Brain microvascular endothelial cell (primary cell): ENCODE results near the gene RAB39B.
"Not testable (repeated sequence)": the region's sequence is repeated elsewhere in the genome, so short reads cannot be mapped to it uniquely, and the experiment has no call there.

Experiments
- DNase-seq: peaks from one replicate; pipeline ENCODE4 v3.0.0-alpha.2; 2020
- H3K27ac ChIP-seq: fragments of 250-450 bp; sonication (Bioruptor Pico); 2 replicates; pipeline ENCODE4 v1.5.1; 2020; ENCODE audit warnings: mild to moderate bottlenecking, moderate library complexity
- H3K27me3 ChIP-seq: fragments of 250-450 bp; sonication (Bioruptor Pico); replicated peaks from 2 replicates; pipeline ENCODE4 v1.5.1; 2020; ENCODE audit warnings: mild to moderate bottlenecking
- H3K36me3 ChIP-seq: fragments of 250-450 bp; sonication (Bioruptor Pico); replicated peaks from 2 replicates; pipeline ENCODE4 v1.5.1; 2020; ENCODE audit warnings: mild to moderate bottlenecking
- H3K4me3 ChIP-seq: 2 replicates; pipeline ENCODE4 v1.5.1; 2011; ENCODE audit warnings: low read depth, mild to moderate bottlenecking, control low read depth, low read length, moderate library complexity
- in situ Hi-C: cut with HindIII; loops from 2 replicates; pipeline ENCODE4 v1.10.0; 2017; ENCODE audit warnings: low sequenced_read_pairs, low pct_ligation_motif_present
- TF ChIP-seq, protein P1 (sequence below): IDR thresholded peaks from 2 replicates; pipeline ENCODE4 v1.5.1; 2011; ENCODE audit warnings: low read depth, mild to moderate bottlenecking, moderate library complexity, low read length, control low read depth, inconsistent platforms; ENCODE audit errors: missing control alignments

RAB39B gene

GRCh38 chrX:155242300-155242699 lies 22.0 kb downstream of the RAB39B start:
- in situ Hi-C loops = no loop called here
- Histone ChIP-seq H3K27ac (no peak overlapping the region), H3K4me3 (no peak overlapping the region), H3K36me3 (peaks cover 3% of the 10 kb centered on the region), H3K27me3 (no peaks in the 10 kb centered on the region)
- DNase-seq = no peak
- TF ChIP-seq, protein P1, sequence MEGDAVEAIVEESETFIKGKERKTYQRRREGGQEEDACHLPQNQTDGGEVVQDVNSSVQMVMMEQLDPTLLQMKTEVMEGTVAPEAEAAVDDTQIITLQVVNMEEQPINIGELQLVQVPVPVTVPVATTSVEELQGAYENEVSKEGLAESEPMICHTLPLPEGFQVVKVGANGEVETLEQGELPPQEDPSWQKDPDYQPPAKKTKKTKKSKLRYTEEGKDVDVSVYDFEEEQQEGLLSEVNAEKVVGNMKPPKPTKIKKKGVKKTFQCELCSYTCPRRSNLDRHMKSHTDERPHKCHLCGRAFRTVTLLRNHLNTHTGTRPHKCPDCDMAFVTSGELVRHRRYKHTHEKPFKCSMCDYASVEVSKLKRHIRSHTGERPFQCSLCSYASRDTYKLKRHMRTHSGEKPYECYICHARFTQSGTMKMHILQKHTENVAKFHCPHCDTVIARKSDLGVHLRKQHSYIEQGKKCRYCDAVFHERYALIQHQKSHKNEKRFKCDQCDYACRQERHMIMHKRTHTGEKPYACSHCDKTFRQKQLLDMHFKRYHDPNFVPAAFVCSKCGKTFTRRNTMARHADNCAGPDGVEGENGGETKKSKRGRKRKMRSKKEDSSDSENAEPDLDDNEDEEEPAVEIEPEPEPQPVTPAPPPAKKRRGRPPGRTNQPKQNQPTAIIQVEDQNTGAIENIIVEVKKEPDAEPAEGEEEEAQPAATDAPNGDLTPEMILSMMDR = no peak

DNA sequence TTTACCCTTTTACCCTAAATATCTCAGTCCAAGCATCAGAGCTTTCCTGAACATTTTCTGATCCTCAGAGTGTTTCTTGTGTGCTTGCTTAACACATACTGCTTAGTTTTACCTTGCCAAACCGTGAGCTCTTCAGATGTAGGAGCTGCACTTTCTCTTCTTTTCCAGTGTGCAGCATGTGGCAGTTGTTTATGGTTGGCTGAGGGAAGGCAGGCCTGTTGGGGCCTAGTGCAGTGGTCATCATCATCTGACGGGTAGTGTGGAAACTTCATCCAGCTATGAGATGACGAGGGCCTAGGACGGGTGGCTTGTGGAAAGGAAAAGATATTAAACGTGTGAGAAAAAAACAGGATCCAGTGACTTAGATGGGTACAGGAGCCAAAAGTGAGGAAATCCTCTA lies 26.6 kb downstream of the RAB39B start:
- no peaks in the 10 kb centered on the region for H3K27me3 ChIP-seq
- H3K4me3 ChIP-seq = no peak overlapping the region
- peaks cover 3% of the 10 kb centered on the region for H3K36me3 ChIP-seq
- TF ChIP-seq, protein P1 = no peak
- no peak overlapping the region for H3K27ac ChIP-seq
- in situ Hi-C loops = no loop called here
- DNase-seq = no peak

DNA sequence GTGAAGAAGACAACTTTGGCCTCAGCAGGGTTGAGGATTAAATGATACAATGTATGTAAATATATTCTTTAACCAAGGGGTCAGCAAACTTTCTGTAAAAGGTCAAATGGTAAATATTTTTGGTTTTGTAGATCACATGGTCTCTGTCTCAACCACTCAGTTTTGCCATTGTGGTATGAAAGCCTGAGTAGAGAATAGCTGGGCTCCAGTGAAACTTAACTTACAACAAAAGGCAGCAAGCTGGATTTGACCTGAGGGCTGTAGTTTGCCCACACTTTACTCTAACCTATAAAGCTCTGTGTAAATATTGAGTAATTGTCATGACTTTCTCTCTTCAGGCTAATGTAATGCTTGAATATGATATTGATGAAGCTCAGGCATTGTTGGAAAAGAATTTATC lies 28.4 kb downstream of the RAB39B start:
- TF ChIP-seq, protein P1 = no peak
- in situ Hi-C loops = no loop called here
- no peaks in the 10 kb centered on the region for H3K27me3 ChIP-seq
- no peak for DNase-seq
- no peak overlapping the region for H3K27ac ChIP-seq
- peaks cover 3% of the 10 kb centered on the region for H3K36me3 ChIP-seq
- H3K4me3 ChIP-seq = no peak overlapping the region

DNA sequence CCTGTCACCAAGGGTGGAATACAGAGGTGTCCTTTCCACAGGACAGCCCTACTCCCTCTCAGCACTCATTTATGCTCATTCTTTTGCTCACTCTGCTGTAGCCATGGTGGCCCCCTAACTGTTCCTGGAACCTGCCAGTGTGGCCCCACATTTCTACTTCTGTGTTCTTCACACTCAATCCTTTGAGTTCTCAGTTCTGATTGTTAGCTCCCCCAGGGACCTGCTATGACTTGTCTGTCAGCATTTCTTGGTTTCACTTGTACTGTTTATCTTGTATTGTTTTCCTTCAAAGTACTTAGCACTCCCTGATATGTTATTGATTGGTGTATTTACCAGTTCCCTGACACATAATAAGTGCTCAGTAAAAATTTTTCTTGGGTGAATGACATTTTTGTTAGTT lies 33.1 kb downstream of the RAB39B start:
- no peak overlapping the region for H3K4me3 ChIP-seq
- no peak overlapping the region for H3K27ac ChIP-seq
- H3K36me3 ChIP-seq = no peaks in the 10 kb centered on the region
- DNase-seq = no peak
- TF ChIP-seq, protein P1 = no peak
- in situ Hi-C loops = no loop called here
- no peaks in the 10 kb centered on the region for H3K27me3 ChIP-seq

- in situ Hi-C loops = no loop called here
- H3K27ac ChIP-seq = no peak overlapping the region
- H3K36me3 ChIP-seq = no peaks in the 10 kb centered on the region
- H3K4me3 ChIP-seq = no peak overlapping the region
- TF ChIP-seq, protein P1 = no peak
- no peak for DNase-seq
- no peaks in the 10 kb centered on the region for H3K27me3 ChIP-seq
Measured at GRCh38 chrX:155225774-155226173, 38.5 kb downstream of the RAB39B start.

DNA sequence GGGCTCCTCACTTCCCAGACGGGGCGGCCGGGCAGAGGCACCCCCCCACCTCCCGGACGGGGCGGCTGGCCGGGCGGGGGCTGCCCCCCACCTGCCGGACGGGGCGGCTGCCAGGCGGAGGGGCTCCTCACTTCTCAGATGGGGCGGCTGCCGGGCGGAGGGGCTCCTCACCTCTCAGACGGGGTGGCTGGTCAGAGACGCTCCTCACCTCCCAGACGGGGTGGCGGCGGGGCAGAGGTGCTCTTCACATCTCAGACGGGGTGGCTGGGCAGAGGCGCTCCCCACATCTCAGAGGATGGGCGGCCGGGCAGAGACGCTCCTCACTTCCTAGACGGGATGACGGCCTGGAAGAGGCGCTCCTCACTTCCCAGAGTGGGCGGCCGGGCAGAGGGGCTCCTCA lies 40.5 kb downstream of the RAB39B start:
- in situ Hi-C loops, H3K36me3 ChIP-seq, DNase-seq, H3K27me3 ChIP-seq, H3K4me3 ChIP-seq, H3K27ac ChIP-seq: not testable (repeated sequence)

- TF ChIP-seq, protein P1 = no peak
- in situ Hi-C loops = no loop called here
- Histone ChIP-seq H3K36me3 (no peaks in the 10 kb centered on the region), H3K27me3 (no peaks in the 10 kb centered on the region), H3K27ac (no peak overlapping the region), H3K4me3 (no peak overlapping the region)
- no peak for DNase-seq
Measured at GRCh38 chrX:155221351-155221750, 42.9 kb downstream of the RAB39B start.
